GM19397 (cell line): ENCODE measurements around the gene DUT.
"Not testable (repeated sequence)": the region's sequence is repeated elsewhere in the genome, so short reads cannot be mapped to it uniquely, and the experiment has no call there.

Experiments used
- ATAC-seq: cut with Tn5 transposase; IDR thresholded peaks from one replicate; pipeline ENCODE4 v1.9.1; 2021; ENCODE audit warnings: mild to moderate bottlenecking, moderate library complexity; ENCODE audit not compliant: unreplicated experiment

Gene DUT

DNA sequence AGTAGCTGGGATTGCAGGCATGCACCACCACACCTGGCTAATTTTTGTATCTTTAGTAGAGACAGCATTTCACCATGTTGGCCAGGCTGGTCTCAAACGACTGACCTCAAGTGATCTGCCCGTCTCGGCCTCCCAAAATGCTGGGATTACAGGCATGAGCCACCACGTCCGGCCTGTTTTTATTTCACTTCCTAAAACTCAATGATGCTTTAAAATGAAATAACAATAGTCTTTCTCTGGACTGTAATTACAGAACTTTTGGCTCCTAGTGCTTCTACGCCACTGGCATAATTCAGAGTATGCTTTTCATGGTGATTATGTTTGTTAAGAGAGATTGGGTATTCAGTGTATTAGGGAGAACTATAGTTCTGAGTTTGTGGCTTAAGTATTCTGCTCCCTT, 5.0 kb upstream of the DUT start:
- ATAC-seq, result not testable (repeated sequence)

DNA sequence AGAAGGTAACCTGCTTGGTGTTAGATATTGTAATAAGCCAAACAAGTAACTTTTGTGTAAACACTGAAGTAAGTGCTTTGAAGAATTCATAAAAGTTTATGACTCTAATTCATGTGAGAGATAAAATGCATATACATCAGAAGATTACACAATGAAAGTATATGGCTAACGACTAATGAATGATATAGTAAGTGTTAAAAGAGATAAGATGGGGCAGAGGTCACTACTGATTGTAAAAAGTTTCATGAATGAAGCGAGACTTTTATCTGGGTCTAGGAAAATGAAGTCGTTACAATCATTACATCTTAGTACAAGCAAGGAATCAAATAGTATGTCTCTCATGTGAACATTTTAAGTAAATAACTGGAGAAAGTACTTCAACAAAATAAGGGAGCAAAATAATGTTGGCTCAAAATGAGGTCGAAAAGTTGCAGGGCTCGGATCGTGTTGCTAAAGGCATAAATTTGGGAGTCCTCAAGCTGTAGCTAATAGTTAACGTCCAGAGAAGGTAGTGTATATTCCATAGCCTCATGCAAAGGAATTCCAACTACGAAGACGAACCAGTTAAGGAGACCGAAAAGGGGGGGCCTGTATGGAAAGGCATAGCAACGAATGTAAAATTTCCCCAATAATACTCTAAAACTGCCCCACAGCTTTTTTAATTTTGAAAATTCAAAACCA, 984 bp upstream of the DUT start:
- ATAC-seq, result no peak

- ATAC-seq, result peak; percentile 53
Observed at GRCh38 chr15:48331796-48332641, 790 bp downstream of the DUT start.

- ATAC-seq, result no peak
Observed at GRCh38 chr15:48332642-48333034, 1.4 kb downstream of the DUT start.

- ATAC-seq, result no peak
Observed at GRCh38 chr15:48333540-48333939, 2.3 kb downstream of the DUT start.

DNA sequence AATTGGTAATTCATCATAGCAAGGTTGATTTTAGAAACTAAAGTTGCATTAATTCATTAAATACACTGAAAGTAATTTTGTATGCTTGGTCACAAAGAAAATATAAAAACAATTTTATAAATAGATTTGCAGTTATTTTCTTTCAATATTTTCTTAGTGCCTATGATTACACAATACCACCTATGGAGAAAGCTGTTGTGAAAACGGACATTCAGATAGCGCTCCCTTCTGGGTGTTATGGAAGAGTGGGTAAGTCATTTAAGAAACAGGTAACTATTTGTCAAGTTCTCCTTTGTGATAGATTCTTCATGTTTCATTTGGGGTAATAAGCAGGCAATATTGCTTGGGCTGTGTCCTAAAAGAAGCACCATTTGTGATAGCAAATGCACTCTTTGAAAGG, 3.0 kb downstream of the DUT start:
- ATAC-seq, result no peak

DNA sequence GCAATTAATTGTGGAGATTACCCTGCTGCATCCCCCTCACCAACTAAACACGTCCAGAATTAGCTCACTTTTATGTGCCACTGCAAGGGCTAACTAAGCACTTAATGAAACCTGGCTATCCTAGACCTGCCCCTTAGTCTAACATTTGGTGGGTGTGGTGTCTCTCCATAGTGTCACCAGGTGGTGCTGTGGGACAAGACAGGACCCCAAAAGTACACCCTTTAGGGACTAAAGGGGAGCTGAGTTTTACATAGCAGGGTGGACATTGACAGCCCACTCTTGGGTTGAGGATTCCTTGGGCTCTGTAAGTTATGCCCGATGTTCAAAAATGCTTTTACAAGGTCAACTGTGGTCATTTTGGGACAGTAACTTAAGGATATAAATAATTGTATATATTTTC, 5.7 kb downstream of the DUT start:
- ATAC-seq, result no peak

- no peak for ATAC-seq
Observed at GRCh38 chr15:48337607-48338006, 6.4 kb downstream of the DUT start.

DNA sequence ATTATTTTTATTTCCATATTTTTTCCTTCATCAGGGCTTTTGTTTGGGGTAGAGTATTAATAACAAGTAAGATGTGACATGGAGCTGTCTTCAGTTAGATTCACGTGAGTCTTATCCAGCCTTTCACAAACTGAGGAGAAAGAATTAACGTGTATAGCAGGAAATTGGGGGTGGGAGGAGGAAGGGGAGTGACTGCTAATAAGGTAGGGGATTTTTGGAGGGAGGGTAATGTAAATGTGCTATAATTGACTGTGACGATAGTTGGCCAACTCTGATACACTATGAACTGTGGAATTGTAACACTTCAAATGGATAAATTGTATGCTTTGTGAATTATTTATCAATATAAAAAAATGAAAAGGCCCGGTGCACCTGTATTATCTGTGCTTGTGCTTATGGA, 8.9 kb downstream of the DUT start:
- ATAC-seq, result no peak

- no peak for ATAC-seq
Observed at GRCh38 chr15:48343865-48344264, 12.6 kb downstream of the DUT start.

- no peak for ATAC-seq
Observed at GRCh38 chr15:48345516-48345915, 14.3 kb downstream of the DUT start.

DNA sequence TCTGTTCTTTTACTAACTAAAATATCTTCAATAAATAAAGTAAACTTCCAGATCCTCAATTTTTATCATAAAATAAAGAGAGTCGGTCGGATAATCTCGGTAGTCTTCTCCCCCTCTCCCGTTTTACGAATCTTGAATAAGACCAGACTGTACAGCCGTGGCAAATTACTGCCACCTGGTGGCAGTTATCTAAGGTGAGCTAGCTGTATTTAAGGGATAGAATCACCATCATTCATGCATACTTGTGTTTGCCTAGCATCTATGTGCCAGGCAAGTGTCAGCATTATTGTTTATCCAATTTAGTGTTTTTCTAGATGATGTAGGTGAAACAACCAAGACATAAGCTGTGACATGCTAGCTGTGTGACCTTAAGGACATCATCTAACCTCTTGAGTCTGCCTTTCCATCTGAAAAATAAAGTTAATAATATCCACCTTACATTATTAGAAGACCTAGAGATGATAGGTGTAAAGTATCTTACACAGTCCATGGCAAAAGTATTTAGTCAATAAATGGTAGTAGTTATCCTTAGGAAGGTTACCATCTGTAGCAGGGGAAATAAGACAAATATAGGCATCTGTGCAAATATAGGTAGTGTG, 21.3 kb downstream of the DUT start:
- peak; percentile 82 for ATAC-seq

- no peak for ATAC-seq
Observed at GRCh38 chr15:48354694-48355303, 23.6 kb downstream of the DUT start.

GRCh38 chr15:48355377-48355776, 24.1 kb downstream of the DUT start:
- ATAC-seq, result no peak

DNA sequence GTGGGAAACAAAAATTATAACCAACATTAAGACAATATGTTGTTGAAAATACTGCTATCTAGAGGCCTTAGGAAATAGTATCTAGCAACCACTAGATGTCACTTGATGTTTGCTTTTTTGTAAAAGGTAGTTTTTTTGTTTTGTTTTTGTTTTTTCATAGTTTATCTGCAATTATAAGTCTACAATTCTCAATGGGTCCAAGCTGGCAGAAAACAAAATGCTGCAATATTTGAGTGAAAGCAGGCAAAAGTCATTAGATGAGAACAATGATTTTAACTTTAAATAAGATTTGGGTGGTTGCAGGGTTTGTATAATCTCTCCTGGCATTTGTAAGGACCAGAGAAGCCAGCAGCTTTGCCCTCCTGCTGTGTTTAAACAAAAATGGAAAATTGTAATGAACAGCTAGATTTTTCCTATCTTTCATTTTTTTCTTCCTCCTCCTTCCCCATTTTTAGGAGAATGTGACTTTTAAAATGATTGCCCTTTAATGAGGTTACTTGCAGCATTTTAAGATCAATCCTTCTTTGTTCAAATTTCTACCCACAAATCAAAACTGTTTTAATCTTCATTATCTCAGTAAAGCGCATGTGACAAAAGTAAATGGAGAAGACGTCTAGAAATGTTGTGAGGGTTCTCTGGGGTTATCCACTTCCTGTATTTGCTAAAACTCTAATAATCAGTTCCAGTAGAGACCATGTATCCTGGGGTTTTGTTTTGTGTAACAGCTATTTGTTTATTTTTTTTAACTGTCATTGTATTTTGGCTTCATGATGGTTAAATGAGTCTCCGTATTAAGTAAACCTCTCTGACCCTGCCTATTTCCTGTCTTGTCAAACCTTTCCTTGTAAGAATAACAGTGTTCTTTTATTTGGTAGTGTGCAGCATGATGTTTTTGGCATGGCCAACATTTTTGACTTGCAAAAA, 27.3 kb downstream of the DUT start:
- no peak for ATAC-seq

DNA sequence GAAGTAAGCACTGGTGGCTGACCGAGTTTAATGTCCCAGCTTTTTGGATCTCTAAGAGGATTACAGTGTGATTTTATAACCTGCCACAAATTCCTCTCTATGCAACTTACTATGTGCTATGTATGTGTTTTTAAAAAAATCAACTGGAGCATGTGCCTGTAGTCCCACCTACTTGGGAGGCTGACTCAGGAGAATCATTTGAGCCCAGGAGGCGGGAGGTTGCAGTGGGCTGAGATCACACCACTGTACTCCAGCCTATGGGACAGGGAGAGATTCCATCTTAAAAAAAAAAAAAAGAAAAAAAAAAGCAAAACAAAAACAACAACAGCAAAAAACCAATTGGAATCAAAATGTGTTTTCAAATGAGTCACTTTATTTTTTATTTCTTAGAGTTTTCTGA, 29.6 kb downstream of the DUT start:
- no peak for ATAC-seq

DNA sequence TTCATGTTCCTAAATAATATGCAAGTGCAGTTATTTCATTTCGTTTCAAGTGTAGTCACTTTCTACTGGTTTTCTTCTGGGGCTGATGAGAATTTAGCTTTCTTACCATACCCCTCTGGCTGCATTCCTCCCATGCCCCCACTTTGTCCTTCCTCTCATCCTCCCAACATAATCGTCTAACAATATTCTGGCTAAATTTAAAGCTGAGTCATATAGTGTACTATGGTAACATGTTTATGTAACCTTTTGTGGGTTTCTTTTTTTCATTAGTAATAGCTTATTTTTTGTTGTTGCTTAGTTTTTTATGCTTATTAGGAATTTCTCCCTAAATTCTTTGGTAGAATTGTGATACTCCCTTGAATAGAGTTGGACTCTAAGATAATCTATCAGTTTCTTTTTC, 30.5 kb downstream of the DUT start:
- ATAC-seq, result no peak

DNA sequence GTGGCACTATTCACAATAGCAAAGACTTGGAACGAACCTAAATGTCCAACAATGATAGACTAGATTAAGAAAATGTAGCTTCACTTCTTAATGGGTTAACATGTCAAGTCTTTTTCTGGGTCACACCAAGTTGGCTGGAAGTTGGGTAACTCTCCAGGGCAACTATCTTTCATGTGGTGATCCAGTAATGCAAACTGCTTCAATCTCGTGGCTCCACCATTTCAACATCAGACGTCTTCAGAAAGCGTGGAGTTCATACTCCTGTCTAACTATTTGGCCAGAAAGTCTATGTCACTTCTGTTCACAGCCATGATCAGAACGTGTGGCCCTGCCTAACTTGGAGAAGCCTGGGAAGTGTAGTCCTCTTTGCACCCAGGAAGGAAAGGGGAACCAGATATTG, 32.2 kb downstream of the DUT start:
- ATAC-seq, result no peak

- no peak for ATAC-seq
Observed at GRCh38 chr15:48365575-48365974, 34.3 kb downstream of the DUT start.

DNA sequence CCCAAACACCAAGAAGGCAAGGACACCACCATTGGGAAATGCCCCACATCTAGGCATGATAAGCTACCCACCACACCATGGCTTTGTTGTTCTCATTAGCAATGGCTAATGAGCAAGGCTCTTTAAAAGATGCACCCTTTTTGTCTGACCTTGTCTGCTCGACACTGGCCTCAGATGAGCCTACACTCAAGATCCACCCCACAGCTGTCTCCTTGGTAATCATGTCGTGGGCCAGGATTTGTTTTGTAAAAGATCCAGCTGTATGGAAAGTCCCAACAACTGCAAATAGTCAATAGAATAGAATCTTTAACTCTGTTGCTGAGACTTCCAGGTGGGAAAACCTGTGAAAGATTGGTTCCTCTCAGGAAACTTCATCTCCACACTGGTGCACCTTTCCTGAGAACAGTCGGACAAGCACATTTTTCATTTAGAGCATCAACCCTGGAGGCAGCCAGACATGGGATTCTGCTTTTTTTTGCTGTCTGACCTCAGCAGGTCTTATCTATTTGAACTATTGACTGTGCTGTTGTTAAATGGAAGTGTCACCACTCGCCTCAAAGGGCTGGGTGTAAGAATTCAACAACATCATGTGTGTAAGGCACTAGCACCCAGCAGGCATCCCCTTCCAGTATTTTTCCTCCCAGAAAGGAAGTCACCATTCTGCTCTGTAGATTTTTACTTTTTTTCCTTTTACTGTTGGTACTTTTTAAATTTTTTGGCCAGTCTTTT, 35.5 kb downstream of the DUT start:
- ATAC-seq, result no peak
